Measurements from ENCODE around the gene SYT1.

DNA sequence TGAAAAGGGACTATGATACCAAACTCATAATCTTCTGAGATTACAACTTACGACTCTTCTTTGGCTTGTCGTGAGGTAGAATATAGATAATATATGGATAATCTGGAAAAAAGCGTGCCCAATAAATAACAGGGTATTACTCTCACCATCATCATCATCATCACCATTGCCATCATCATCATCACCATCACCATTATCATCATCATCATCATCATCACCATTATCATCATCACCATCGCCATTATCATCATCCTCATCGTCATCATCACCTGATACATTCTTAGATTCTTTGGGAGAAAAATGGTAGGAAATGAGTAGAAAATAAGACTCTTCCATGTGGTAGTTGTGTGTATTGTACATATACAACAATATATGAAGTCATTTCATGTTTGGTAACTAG, 259.8 kb downstream of the SYT1 start:
- TF ChIP-seq, protein P1, sequence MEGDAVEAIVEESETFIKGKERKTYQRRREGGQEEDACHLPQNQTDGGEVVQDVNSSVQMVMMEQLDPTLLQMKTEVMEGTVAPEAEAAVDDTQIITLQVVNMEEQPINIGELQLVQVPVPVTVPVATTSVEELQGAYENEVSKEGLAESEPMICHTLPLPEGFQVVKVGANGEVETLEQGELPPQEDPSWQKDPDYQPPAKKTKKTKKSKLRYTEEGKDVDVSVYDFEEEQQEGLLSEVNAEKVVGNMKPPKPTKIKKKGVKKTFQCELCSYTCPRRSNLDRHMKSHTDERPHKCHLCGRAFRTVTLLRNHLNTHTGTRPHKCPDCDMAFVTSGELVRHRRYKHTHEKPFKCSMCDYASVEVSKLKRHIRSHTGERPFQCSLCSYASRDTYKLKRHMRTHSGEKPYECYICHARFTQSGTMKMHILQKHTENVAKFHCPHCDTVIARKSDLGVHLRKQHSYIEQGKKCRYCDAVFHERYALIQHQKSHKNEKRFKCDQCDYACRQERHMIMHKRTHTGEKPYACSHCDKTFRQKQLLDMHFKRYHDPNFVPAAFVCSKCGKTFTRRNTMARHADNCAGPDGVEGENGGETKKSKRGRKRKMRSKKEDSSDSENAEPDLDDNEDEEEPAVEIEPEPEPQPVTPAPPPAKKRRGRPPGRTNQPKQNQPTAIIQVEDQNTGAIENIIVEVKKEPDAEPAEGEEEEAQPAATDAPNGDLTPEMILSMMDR (IDR thresholded peaks at IDR 0.05): no peak
- TF ChIP-seq POLR2A (IDR thresholded peaks at IDR 0.05): no peak
